HEK293 (cell line): Measurements from ENCODE around the gene PPP6C.
A peak's percentile ranks its signal among the peaks of the same experiment; 100 is the strongest.

ENCODE experiments used
- CTCF ChIA-PET: fragments of 350-600 bp; formaldehyde crosslinking; extraction: SDS; loops from one replicate; lab custom pipeline; 2021; ENCODE audit warnings: antibody characterized with exemption; lab: Yijun Ruan, JAX
- POLR2A ChIA-PET: fragments of 300-600 bp; formaldehyde crosslinking; extraction: SDS; loops from one replicate; lab custom pipeline; 2020; ENCODE audit warnings: antibody characterized with exemption, inconsistent platforms; lab: Yijun Ruan, JAX
- H3K27ac ChIP-seq: fragments of 200-500 bp; sonication (Bioruptor generic); 2 replicates; pipeline ENCODE4 v1.5.1; 2014; ENCODE audit warnings: low read depth, low read length, control low read depth, inconsistent platforms; ENCODE audit errors: extremely low read depth
- H3K36me3 ChIP-seq, 2 experiments: fragments of 200-500 bp in 1 of 2; sonication (Bioruptor generic) in 1 of 2; 1 replicate in 1 of 2; 2 replicates in 1 of 2; pipeline ENCODE4 v1.5.1; 2014 to 2017; ENCODE audit warnings: inconsistent platforms in 2 of 2, low read length in 2 of 2; ENCODE audit not compliant: control insufficient read depth in 2 of 2, insufficient read depth in 1 of 2
- H3K4me1 ChIP-seq: fragments of 200-500 bp; sonication (Bioruptor generic); 2 replicates; pipeline ENCODE4 v1.5.1; 2014; ENCODE audit warnings: mild to moderate bottlenecking, low read length, inconsistent platforms; ENCODE audit not compliant: control insufficient read depth, insufficient read depth
- H3K4me3 ChIP-seq: 2 replicates; pipeline ENCODE4 v1.5.1; 2011; ENCODE audit warnings: low read depth, mild to moderate bottlenecking, control low read depth, low read length, moderate library complexity
- H3K9me3 ChIP-seq: fragments of 200-500 bp; sonication (Bioruptor generic); 2 replicates; pipeline ENCODE4 v1.5.1; 2014; ENCODE audit warnings: low read depth, low read length, inconsistent platforms; ENCODE audit not compliant: control insufficient read depth, insufficient read depth
- GFI1B ChIP-seq: fragments of 450-650 bp; formaldehyde crosslinking; IDR thresholded peaks from 2 replicates; pipeline ENCODE4 v1.5.1; 2016; ENCODE audit warnings: missing biosample characterization, missing genetic modification characterization
- GLI2 ChIP-seq: fragments of 450-650 bp; formaldehyde crosslinking; IDR thresholded peaks from 2 replicates; pipeline ENCODE4; 2017; ENCODE audit warnings: missing biosample characterization, missing genetic modification characterization, low read depth, borderline replicate concordance
- HIC1 ChIP-seq: fragments of 450-650 bp; formaldehyde crosslinking; IDR thresholded peaks from 2 replicates; pipeline ENCODE4 v1.5.1; 2016; ENCODE audit warnings: missing biosample characterization, missing genetic modification characterization
- INSM2 ChIP-seq: fragments of 450-650 bp; formaldehyde crosslinking; IDR thresholded peaks from 2 replicates; pipeline ENCODE4 v1.5.1; 2016; ENCODE audit warnings: missing biosample characterization, missing genetic modification characterization
- KLF7 ChIP-seq: fragments of 450-650 bp; formaldehyde crosslinking; IDR thresholded peaks from 2 replicates; pipeline ENCODE4 v1.5.1; 2016; ENCODE audit warnings: missing biosample characterization, missing genetic modification characterization, borderline replicate concordance
- MZF1 ChIP-seq: fragments of 450-650 bp; formaldehyde crosslinking; IDR thresholded peaks from 2 replicates; pipeline ENCODE4 v1.5.1; 2017; ENCODE audit warnings: missing biosample characterization, missing genetic modification characterization, borderline replicate concordance
- ZBTB10 ChIP-seq: fragments of 450-650 bp; formaldehyde crosslinking; IDR thresholded peaks from 2 replicates; pipeline ENCODE4 v1.5.1; 2016; ENCODE audit warnings: missing biosample characterization, missing genetic modification characterization
- ZBTB26 ChIP-seq: fragments of 450-650 bp; formaldehyde crosslinking; optimal IDR thresholded peaks from 2 replicates; pipeline ENCODE3; 2016; ENCODE audit warnings: missing biosample characterization, mild to moderate bottlenecking, missing genetic modification characterization
- ZEB2 ChIP-seq: fragments of 450-650 bp; formaldehyde crosslinking; IDR thresholded peaks from 2 replicates; pipeline ENCODE4 v1.5.1; 2016; ENCODE audit warnings: missing biosample characterization, missing genetic modification characterization
- ZFHX2 ChIP-seq: fragments of 450-650 bp; formaldehyde crosslinking; conservative IDR thresholded peaks from 2 replicates; pipeline ENCODE4 v1.5.1; 2016; ENCODE audit warnings: missing biosample characterization, missing genetic modification characterization
- ZNF112 ChIP-seq: fragments of 450-650 bp; formaldehyde crosslinking; IDR thresholded peaks from 2 replicates; pipeline ENCODE4 v1.5.0; 2017; ENCODE audit warnings: missing biosample characterization, missing genetic modification characterization
- ZNF155 ChIP-seq: fragments of 450-650 bp; formaldehyde crosslinking; IDR thresholded peaks from 2 replicates; pipeline ENCODE4 v1.5.1; 2016; ENCODE audit warnings: missing biosample characterization, missing genetic modification characterization
- ZNF26 ChIP-seq: fragments of 450-650 bp; formaldehyde crosslinking; IDR thresholded peaks from 2 replicates; pipeline ENCODE4 v1.5.1; 2016; ENCODE audit warnings: missing biosample characterization, missing genetic modification characterization
- ZNF292 ChIP-seq: fragments of 450-650 bp; formaldehyde crosslinking; IDR thresholded peaks from 2 replicates; pipeline ENCODE4 v1.5.1; 2016; ENCODE audit warnings: low read depth, missing biosample characterization, missing genetic modification characterization, borderline replicate concordance
- ZNF311 ChIP-seq: fragments of 450-650 bp; formaldehyde crosslinking; IDR thresholded peaks from 2 replicates; pipeline ENCODE4 v1.5.1; 2017; ENCODE audit warnings: missing biosample characterization, missing genetic modification characterization, borderline replicate concordance
- ZNF335 ChIP-seq: fragments of 450-650 bp; formaldehyde crosslinking; conservative IDR thresholded peaks from 2 replicates; pipeline ENCODE4 v1.5.1; 2016; ENCODE audit warnings: missing biosample characterization, missing genetic modification characterization
- ZNF350 ChIP-seq: fragments of 450-650 bp; formaldehyde crosslinking; IDR thresholded peaks from 2 replicates; pipeline ENCODE4 v1.5.0; 2017; ENCODE audit warnings: missing biosample characterization, mild to moderate bottlenecking, missing genetic modification characterization
- ZNF354C ChIP-seq: fragments of 450-650 bp; formaldehyde crosslinking; IDR thresholded peaks from 2 replicates; pipeline ENCODE4 v1.5.1; 2016; ENCODE audit warnings: missing biosample characterization, missing genetic modification characterization, low read depth, borderline replicate concordance
- ZNF585B ChIP-seq: fragments of 450-650 bp; formaldehyde crosslinking; IDR thresholded peaks from 2 replicates; pipeline ENCODE4 v1.5.1; 2016; ENCODE audit warnings: missing biosample characterization, missing genetic modification characterization
- ZNF626 ChIP-seq: fragments of 450-650 bp; sonication (Bioruptor Pico); formaldehyde crosslinking; IDR thresholded peaks from 2 replicates; pipeline ENCODE4 v1.5.1; 2018; ENCODE audit warnings: missing biosample characterization, missing genetic modification characterization, inconsistent platforms
- ZNF629 ChIP-seq: fragments of 450-650 bp; formaldehyde crosslinking; IDR thresholded peaks from 2 replicates; pipeline ENCODE4 v1.5.1; 2017; ENCODE audit warnings: missing biosample characterization, missing genetic modification characterization
- ZNF677 ChIP-seq: fragments of 450-650 bp; IDR thresholded peaks from 2 replicates; pipeline ENCODE4 v1.5.0; 2018; ENCODE audit warnings: missing biosample characterization, mild to moderate bottlenecking, missing genetic modification characterization, moderate library complexity
- ZNF701 ChIP-seq: fragments of 450-650 bp; formaldehyde crosslinking; IDR thresholded peaks from 2 replicates; pipeline ENCODE4 v1.5.1; 2016; ENCODE audit warnings: missing biosample characterization, missing genetic modification characterization
- ZNF791 ChIP-seq: fragments of 450-650 bp; formaldehyde crosslinking; IDR thresholded peaks from 2 replicates; pipeline ENCODE4 v1.5.1; 2016; ENCODE audit warnings: missing biosample characterization, missing genetic modification characterization
- ZSCAN30 ChIP-seq: fragments of 450-650 bp; IDR thresholded peaks from 2 replicates; pipeline ENCODE4 v1.5.1; 2018; ENCODE audit warnings: missing biosample characterization, mild to moderate bottlenecking, missing genetic modification characterization, moderate library complexity
- ZSCAN5A ChIP-seq: fragments of 450-650 bp; formaldehyde crosslinking; IDR thresholded peaks from 2 replicates; pipeline ENCODE4 v1.5.1; 2016; ENCODE audit warnings: missing biosample characterization, missing genetic modification characterization

The PPP6C gene

GRCh38 chr9:125142560-125143376, 46.8 kb downstream of the PPP6C start:
- POLR2A ChIA-PET = interaction anchor here (0.6 to 1.8 kb wide), 12 partner anchors 28 to 752 kb away, joined by 3 to 7 read pairs (median 3); partner anchors contain the start of genes RABEPK and RPL35
- Histone ChIP-seq H3K27ac (no peak overlapping the region), H3K4me1 (no peaks in the 10 kb centered on the region), H3K36me3 (peaks cover 0 to 15% of the 10 kb centered on the region in 2 experiments; a peak in 2 of 3 replicates), H3K4me3 (peak overlapping the region; percentile 45), H3K9me3 (no peaks in the 10 kb centered on the region)
- CTCF ChIA-PET = interaction anchor here (0.6 to 1.8 kb wide), 15 partner anchors 10 to 562 kb away, joined by 3 to 7 read pairs (median 4); partner anchors contain the start of gene HSPA5
- no peak for TF ChIP-seq ZSCAN5A (tag by site-specific recombination)
- TF ChIP-seq ZNF311 (tag by site-specific recombination) = no peak
- 0 out of 2 replicates have a peak, but pooled peaks have one; percentile 12 for TF ChIP-seq ZEB2 (tag by site-specific recombination)
- no peak for TF ChIP-seq KLF7 (tag by site-specific recombination)
- no peak for TF ChIP-seq ZNF112 (tag by site-specific recombination)
- TF ChIP-seq ZNF701 = no peak
- TF ChIP-seq MZF1 (tag by site-specific recombination) = no peak
- peak; percentile 44 for TF ChIP-seq ZNF335 (tag by site-specific recombination)
- no peak for TF ChIP-seq HIC1 (tag by site-specific recombination)
- TF ChIP-seq ZNF791 (tag by site-specific recombination) = no peak
- peak; percentile 29 for TF ChIP-seq ZBTB26 (tag by site-specific recombination)
- TF ChIP-seq ZNF677 (tag by site-specific recombination) = no peak
- TF ChIP-seq ZNF26 (tag by site-specific recombination) = no peak
- no peak for TF ChIP-seq ZSCAN30 (tag by site-specific recombination)
- no peak for TF ChIP-seq GLI2 (tag by site-specific recombination)
- no peak for TF ChIP-seq ZNF629 (tag by site-specific recombination)
- TF ChIP-seq ZNF585B = no peak
- peak; percentile 39 for TF ChIP-seq ZFHX2 (tag by site-specific recombination)
- TF ChIP-seq ZNF292 (tag by site-specific recombination) = no peak
- no peak for TF ChIP-seq ZNF350 (tag by site-specific recombination)
- TF ChIP-seq GFI1B (tag by site-specific recombination) = no peak
- peak; percentile 34; the same call in 1 of the 2 replicates for TF ChIP-seq ZBTB10 (tag by site-specific recombination)
- no peak for TF ChIP-seq ZNF155 (tag by site-specific recombination)
- TF ChIP-seq ZNF354C = no peak
- no peak for TF ChIP-seq INSM2
- no peak for TF ChIP-seq ZNF626 (tag by site-specific recombination)
